Neural cell (in vitro differentiated cells): ENCODE measurements around the gene SHISAL1.

Source experiments
- CTCF ChIP-seq: fragments of 450-650 bp; IDR thresholded peaks from 2 replicates; pipeline ENCODE4 v1.5.1; 2014; ENCODE audit warnings: antibody characterized with exemption, mild to moderate bottlenecking, moderate library complexity; ENCODE audit not compliant: poor library complexity, severe bottlenecking
- EP300 ChIP-seq: fragments of 450-650 bp; conservative IDR thresholded peaks from 2 replicates; pipeline ENCODE4 v1.6.1; 2014; ENCODE audit warnings: antibody characterized with exemption, mild to moderate bottlenecking, moderate library complexity; ENCODE audit not compliant: poor library complexity, severe bottlenecking
- EZH2 ChIP-seq: fragments of 200-600, 300-800 bp; shearing (Covaris generic), sonication (generic); IDR thresholded peaks from 2 replicates; pipeline ENCODE4 v1.6.1; 2014; ENCODE audit warnings: antibody characterized with exemption, low read length, borderline replicate concordance, mild to moderate bottlenecking; ENCODE audit not compliant: insufficient read depth, poor library complexity, severe bottlenecking
- POLR2AphosphoS5 ChIP-seq: IDR thresholded peaks from 2 replicates; pipeline ENCODE4 v1.6.1; 2012
- RAD21 ChIP-seq: fragments of 450-650 bp; conservative IDR thresholded peaks from 2 replicates; pipeline ENCODE4 v1.6.1; 2014; ENCODE audit warnings: antibody characterized with exemption, mild to moderate bottlenecking, moderate library complexity
- REST ChIP-seq: IDR thresholded peaks from 2 replicates; pipeline ENCODE4 v1.6.1; 2012; ENCODE audit warnings: borderline replicate concordance
- TAF1 ChIP-seq: IDR thresholded peaks from 2 replicates; pipeline ENCODE4 v1.6.1; 2012; ENCODE audit warnings: low read depth

GRCh38 chr22:44292521-44292920, 20.2 kb downstream of the SHISAL1 start:
- no peak for TF ChIP-seq POLR2AphosphoS5
- TF ChIP-seq EP300, result no peak
- TF ChIP-seq TAF1, result no peak
- TF ChIP-seq CTCF, result no peak
- TF ChIP-seq REST, result no peak
- TF ChIP-seq RAD21, result no peak
- no peak for TF ChIP-seq EZH2
